HG03457 (cell line): ENCODE data around the gene SPECC1L.

Source experiments
- ATAC-seq: cut with Tn5 transposase; IDR thresholded peaks from one replicate; pipeline ENCODE4 v1.9.1; 2021; ENCODE audit warnings: moderate number of reproducible peaks; ENCODE audit not compliant: unreplicated experiment

Gene SPECC1L

GRCh38 chr22:24440270-24440717 is 169.7 kb downstream of the SPECC1L start:
- no peak for ATAC-seq

- no peak for ATAC-seq
Measured at GRCh38 chr22:24440718-24441405, 170.2 kb downstream of the SPECC1L start.

GRCh38 chr22:24441406-24442351 is 171.0 kb downstream of the SPECC1L start:
- ATAC-seq, result no peak

- no peak for ATAC-seq
Measured at GRCh38 chr22:24442352-24442744, 171.7 kb downstream of the SPECC1L start.

- ATAC-seq, result no peak
Measured at GRCh38 chr22:24443668-24444067, 173.0 kb downstream of the SPECC1L start.

DNA sequence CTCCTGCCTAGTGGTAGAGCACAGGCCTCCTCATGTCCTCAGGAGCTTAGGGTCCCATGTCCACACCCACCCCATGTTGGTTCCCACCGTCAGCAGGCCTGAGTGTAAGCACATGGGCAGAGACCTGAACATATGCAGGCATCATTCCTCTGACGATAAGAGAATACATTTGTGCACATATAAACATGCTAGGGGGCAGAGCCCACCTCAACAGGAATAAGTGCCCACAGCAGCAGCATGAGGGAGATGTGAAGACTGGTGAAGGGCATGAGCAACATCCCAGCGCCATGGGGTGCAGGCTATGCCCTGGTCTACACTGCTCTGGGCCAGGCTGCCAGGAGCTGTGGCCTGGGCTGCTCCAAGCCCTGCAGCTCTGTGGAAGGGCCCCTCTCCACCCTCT is 173.6 kb downstream of the SPECC1L start:
- ATAC-seq, result no peak

GRCh38 chr22:24444729-24445466 is 174.3 kb downstream of the SPECC1L start:
- ATAC-seq, result no peak

GRCh38 chr22:24445481-24446259 is 175.0 kb downstream of the SPECC1L start:
- ATAC-seq, result no peak

DNA sequence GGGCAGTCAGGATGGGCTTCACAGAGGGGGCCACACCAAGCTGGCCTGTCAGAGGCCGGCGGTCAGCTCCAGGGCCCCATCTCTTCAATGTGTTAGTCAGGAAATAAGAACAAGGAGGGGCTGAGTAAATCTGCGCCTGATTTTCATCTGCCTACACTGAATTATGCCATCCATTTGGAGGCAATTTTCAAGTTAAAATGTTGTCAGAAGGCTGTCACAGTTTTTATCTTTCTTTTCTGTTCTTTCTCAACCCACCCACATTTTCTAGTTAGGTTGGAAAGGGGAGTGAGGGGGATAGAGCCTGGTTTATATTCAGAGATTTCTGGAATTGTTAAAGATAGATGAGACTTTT is 175.6 kb downstream of the SPECC1L start:
- ATAC-seq, result no peak

GRCh38 chr22:24450610-24451009 is 180.0 kb downstream of the SPECC1L start:
- ATAC-seq, result no peak

GRCh38 chr22:24451162-24451561 is 180.5 kb downstream of the SPECC1L start:
- no peak for ATAC-seq

- ATAC-seq, result no peak
Measured at GRCh38 chr22:24453853-24454252, 183.2 kb downstream of the SPECC1L start.

- ATAC-seq, result no peak
Measured at GRCh38 chr22:24455039-24455438, 184.4 kb downstream of the SPECC1L start.

GRCh38 chr22:24455751-24456426 is 185.3 kb downstream of the SPECC1L start:
- ATAC-seq, result no peak

DNA sequence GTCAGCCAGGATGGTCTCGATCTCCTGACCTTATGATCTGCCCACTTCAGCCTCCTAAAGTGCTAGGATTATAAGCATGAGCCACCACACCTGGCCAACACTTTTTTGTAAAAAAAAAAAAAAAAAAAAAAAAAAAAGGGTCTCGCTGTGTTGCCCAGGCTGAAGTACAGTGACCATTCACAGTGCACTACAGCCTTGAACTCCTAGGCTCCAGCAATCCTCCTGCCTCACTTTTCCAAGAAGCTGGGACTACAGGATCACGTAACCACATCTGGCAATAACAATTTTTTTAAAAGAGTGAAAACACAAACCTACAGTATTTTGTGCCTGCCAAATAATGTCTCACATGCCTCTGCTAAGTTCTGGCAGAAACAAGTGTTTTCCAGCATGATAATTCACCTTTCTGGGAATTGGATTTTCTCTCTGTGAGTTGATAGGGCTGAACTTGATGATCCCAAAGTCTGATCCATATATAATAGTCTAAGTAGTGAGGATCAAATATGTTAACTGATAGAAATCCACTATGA is 187.3 kb downstream of the SPECC1L start:
- no peak for ATAC-seq

- no peak for ATAC-seq
Measured at GRCh38 chr22:24459911-24460310, 189.3 kb downstream of the SPECC1L start.

DNA sequence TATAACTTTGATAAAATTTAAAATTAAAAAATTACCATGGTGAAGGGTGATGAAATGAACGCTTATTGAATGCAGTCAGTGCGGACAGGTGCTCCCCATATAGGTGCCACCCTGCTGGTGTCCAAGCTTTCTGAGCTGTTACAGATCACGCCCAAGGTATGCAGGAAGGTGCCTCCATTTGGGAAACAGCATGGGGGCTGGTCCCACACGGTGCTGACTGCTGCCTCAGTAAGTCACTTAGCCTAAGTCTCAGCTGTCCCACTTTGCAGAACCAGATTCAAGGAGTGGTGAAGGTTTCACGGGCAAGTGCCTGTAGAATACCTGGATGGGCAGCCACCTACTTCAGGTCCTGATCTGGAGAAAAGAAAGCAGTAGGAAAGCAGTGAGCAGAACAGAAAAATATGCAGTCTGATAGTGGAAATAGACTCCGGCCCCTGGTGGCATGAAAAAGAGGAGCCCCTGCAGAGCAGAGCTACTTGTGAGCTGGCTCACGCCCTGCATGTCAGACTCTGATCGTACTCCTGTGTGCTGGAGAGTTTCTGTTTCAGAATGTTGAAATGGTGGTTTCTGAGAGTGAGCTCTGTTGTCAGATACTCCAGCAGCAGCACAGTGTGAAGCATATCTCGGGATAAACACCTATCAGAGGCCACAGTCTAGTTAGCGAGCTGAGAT is 189.9 kb downstream of the SPECC1L start:
- ATAC-seq, result no peak

DNA sequence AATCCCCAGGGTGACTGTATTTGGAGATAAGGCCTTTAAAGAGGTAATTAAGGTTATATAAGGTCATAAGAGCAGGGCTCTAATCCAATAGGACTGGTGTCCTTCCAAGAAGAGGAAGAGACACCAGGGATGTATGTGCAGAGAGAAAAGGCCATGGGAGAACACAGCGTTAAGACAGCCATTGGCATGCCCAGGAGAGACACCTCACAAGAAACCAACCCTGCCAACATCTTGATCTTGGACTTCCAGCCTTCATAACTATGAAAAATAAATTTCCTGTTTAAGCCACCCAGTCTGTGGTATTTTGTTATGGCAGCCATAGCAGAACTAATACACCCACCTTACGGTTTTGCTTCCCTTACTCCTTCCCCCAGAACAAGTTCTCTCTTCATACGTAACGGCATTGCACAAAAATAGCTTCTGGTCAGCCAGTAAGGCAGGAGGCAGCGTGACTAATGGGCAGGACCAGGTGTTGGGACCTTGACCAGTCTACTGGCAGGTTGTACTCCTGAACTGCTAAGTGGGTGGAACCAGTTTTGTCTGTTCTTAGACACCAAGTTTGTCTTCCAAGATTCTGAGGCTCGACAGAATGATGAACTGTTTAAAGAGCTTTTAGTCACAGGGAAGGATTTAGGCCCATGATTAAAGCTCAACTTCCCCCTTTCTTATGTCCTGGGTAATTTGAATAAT is 192.6 kb downstream of the SPECC1L start:
- ATAC-seq, result no peak

DNA sequence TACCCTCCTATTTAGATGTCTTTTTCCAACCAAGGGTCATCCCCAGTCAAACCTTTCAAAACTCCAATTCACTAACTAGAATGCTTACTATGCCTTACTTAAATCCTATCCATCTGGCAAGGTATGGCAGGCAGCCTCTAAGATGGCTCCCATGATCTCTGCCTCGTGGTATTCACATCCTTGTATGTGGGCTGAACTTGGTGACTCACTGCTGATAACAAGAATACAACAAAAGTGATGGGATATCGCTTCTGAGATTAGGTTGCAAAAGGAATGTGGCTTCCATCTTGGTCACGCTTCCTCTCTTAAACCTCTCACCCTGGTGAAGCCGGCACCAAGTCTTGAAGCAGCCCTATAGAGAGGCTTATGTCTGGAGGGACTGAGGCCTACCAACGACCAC is 194.9 kb downstream of the SPECC1L start:
- no peak for ATAC-seq
